ENCODE results near the gene CACNA1S.
A peak's percentile ranks its signal among the peaks of the same experiment; 100 is the strongest.

The CACNA1S gene

GRCh38 chr1:201062511-201063091, 49.6 kb downstream of the CACNA1S start:
- DNase-seq (ENCODE audit: low read depth, low spot score): no peak

- no peak for DNase-seq (ENCODE audit: low read depth, low spot score)
Measured at GRCh38 chr1:201061886-201062285, 50.3 kb downstream of the CACNA1S start.

- no peak for DNase-seq (ENCODE audit: low read depth, low spot score)
Measured at GRCh38 chr1:201061049-201061448, 51.2 kb downstream of the CACNA1S start.

GRCh38 chr1:201060586-201060985, 51.6 kb downstream of the CACNA1S start:
- no peak for DNase-seq (ENCODE audit: low read depth, low spot score)

GRCh38 chr1:201059871-201060555, 52.2 kb downstream of the CACNA1S start:
- no peak for DNase-seq (ENCODE audit: low read depth, low spot score)

- no peak for DNase-seq (ENCODE audit: low read depth, low spot score)
Measured at GRCh38 chr1:201059401-201059800, 52.8 kb downstream of the CACNA1S start.

GRCh38 chr1:201054091-201054543, 58.1 kb downstream of the CACNA1S start:
- no peak for DNase-seq (ENCODE audit: low read depth, low spot score)

- no peak for DNase-seq (ENCODE audit: low read depth, low spot score)
Measured at GRCh38 chr1:201053155-201053860, 58.9 kb downstream of the CACNA1S start.

GRCh38 chr1:201051399-201051798, 60.8 kb downstream of the CACNA1S start:
- DNase-seq (ENCODE audit: low read depth, low spot score): no peak

- DNase-seq (ENCODE audit: low read depth, low spot score): peak; percentile 16
Measured at GRCh38 chr1:201050515-201051277, 61.5 kb downstream of the CACNA1S start.

GRCh38 chr1:201049248-201049831, 62.9 kb downstream of the CACNA1S start:
- no peak for DNase-seq (ENCODE audit: low read depth, low spot score)

GRCh38 chr1:201048521-201048920, 63.7 kb downstream of the CACNA1S start:
- no peak for DNase-seq (ENCODE audit: low read depth, low spot score)

GRCh38 chr1:201044119-201044518, 68.1 kb downstream of the CACNA1S start:
- no peak for DNase-seq (ENCODE audit: low read depth, low spot score)

GRCh38 chr1:201042779-201043461, 69.3 kb downstream of the CACNA1S start:
- peak; percentile 80 for DNase-seq (ENCODE audit: low read depth, low spot score)

- no peak for DNase-seq (ENCODE audit: low read depth, low spot score)
Measured at GRCh38 chr1:201041011-201041410, 71.2 kb downstream of the CACNA1S start.

- no peak for DNase-seq (ENCODE audit: low read depth, low spot score)
Measured at GRCh38 chr1:201039876-201040275, 72.3 kb downstream of the CACNA1S start.

- DNase-seq (ENCODE audit: low read depth, low spot score): no peak
Measured at GRCh38 chr1:201039418-201039817, 72.8 kb downstream of the CACNA1S start.

GRCh38 chr1:201038186-201038876, 73.9 kb downstream of the CACNA1S start:
- no peak for DNase-seq (ENCODE audit: low read depth, low spot score)

GRCh38 chr1:201036188-201036842, 75.9 kb downstream of the CACNA1S start:
- DNase-seq (ENCODE audit: low read depth, low spot score): no peak

GRCh38 chr1:201034671-201035070, 77.6 kb downstream of the CACNA1S start:
- DNase-seq (ENCODE audit: low read depth, low spot score): no peak
